Uterus (tissue), 4 donors: ENCODE data around the gene RAP1A. TPM values are rescaled to one million over a fixed set of nuclear protein-coding genes. Genes with fewer than 3 reads are reported as not detected.

Experiments
- DNase-seq, 2 donors: peaks; one replicate each; pipeline ENCODE4 v3.0.0-alpha.2; 2019 to 2020
- H3K27ac ChIP-seq, 2 donors: fragments of 200-600 bp; sonication (generic); 1 replicate in 1 of 2; 2 replicates in 1 of 2; pipeline ENCODE4 v1.5.1; 2016 to 2018
- H3K27me3 ChIP-seq, 2 donors: fragments of 200-600 bp; sonication (generic); one replicate each; pipeline ENCODE4 v1.5.1; 2018 to 2019; ENCODE audit warnings: control low read depth in 1 of 2
- H3K36me3 ChIP-seq, 2 donors: fragments of 200-600 bp; sonication (generic); one replicate each; pipeline ENCODE4 v1.5.1; 2019; ENCODE audit warnings: control low read depth in 1 of 2
- H3K4me1 ChIP-seq, 2 donors: fragments of 200-600 bp; sonication (generic); one replicate each; pipeline ENCODE4 v1.5.1; 2018 to 2019; ENCODE audit warnings: control low read depth in 1 of 2
- H3K4me3 ChIP-seq, 2 donors: fragments of 200-600 bp; sonication (generic); 1 replicate in 1 of 2; 2 replicates in 1 of 2; pipeline ENCODE4 v1.5.1; 2018 to 2019; ENCODE audit warnings: mild to moderate bottlenecking in 1 of 2
- H3K9me3 ChIP-seq, 2 donors: fragments of 200-600 bp; sonication (generic); one replicate each; pipeline ENCODE4 v1.5.1; 2019; ENCODE audit warnings: control low read depth in 1 of 2
- POLR2A ChIP-seq, 2 donors: fragments of 450-650 bp; IDR thresholded peaks; one replicate each; pipeline ENCODE4 v1.6.1; 2016; ENCODE audit warnings: antibody characterized with exemption in 2 of 2, mild to moderate bottlenecking in 1 of 2, moderate library complexity in 1 of 2
- intact Hi-C: fragments of 100-400 bp; cut with DNase I; formaldehyde crosslinking; loops from one replicate; pipeline ENCODE4 v1.15.1; 2023; ENCODE audit warnings: low total_unique reads
- total RNA-seq, 4 donors: library from RNA; depleted of rRNA in 3 of 4; stranded (reverse); fragments of >200 nt in 3 of 4; gene quantifications; one replicate each; pipeline versions ENCODE4 v1.1.0 to v1.2.4, GENCODE V29; 2014 to 2023
- TF ChIP-seq, protein P1 (sequence below), 4 experiments: fragments of 200-600 bp in 2 of 4; fragments of 450-650 bp in 2 of 4; sonication (generic) in 2 of 4; IDR thresholded peaks; one replicate each; pipeline ENCODE4 v1.5.1; 2016 to 2019; ENCODE audit warnings: antibody characterized with exemption in 4 of 4, mild to moderate bottlenecking in 2 of 4, moderate library complexity in 1 of 4
- donor health status: DM: yes; HTN: yes; CAD: no.

Gene RAP1A
- total RNA-seq, 4 donors from 2014 or later: 47.6 to 94.8 (median 60.2) TPM

DNA sequence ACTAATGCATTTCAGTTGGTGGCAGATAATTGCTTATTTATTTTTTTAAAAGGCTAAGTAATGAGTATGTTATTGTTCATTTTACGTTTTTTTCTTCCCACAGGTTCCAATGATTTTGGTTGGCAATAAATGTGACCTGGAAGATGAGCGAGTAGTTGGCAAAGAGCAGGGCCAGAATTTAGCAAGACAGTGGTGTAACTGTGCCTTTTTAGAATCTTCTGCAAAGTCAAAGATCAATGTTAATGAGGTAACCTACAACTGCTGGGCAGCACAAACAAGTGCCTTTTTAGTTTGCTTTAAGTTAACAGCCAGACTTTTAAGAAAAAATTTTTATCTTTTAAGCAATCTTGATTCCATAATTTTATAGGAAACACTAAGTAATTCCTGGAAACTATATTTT lies 84.7 kb downstream of the RAP1A start:
- no peak overlapping the region for H3K4me3 ChIP-seq
- intact Hi-C loops: no loop called here

DNA sequence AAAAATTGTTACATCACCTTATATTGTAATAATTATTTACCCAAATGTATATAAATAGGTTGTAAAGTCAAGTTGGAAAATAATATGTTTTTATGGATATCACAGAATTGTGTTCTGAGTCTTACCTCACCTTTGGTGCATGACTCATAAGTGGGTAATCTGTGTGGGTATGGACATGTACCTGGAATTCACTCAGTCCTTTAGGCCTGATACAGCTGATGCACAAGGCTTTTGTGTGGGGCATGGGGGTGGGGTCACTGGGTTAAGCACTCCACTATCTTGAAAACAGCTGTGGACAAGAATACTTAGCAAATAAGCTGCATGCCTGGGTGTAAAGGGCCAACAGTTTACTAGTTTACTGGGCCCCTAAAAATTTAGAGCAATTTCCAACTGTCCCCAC lies 85.2 kb downstream of the RAP1A start:
- no peaks in the 10 kb centered on the region for H3K36me3 ChIP-seq

More for the DNA sequence above, 84.7 kb downstream of the RAP1A start:
- TF ChIP-seq, protein P1, sequence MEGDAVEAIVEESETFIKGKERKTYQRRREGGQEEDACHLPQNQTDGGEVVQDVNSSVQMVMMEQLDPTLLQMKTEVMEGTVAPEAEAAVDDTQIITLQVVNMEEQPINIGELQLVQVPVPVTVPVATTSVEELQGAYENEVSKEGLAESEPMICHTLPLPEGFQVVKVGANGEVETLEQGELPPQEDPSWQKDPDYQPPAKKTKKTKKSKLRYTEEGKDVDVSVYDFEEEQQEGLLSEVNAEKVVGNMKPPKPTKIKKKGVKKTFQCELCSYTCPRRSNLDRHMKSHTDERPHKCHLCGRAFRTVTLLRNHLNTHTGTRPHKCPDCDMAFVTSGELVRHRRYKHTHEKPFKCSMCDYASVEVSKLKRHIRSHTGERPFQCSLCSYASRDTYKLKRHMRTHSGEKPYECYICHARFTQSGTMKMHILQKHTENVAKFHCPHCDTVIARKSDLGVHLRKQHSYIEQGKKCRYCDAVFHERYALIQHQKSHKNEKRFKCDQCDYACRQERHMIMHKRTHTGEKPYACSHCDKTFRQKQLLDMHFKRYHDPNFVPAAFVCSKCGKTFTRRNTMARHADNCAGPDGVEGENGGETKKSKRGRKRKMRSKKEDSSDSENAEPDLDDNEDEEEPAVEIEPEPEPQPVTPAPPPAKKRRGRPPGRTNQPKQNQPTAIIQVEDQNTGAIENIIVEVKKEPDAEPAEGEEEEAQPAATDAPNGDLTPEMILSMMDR (IDR thresholded peaks at IDR 0.05): no peak
- TF ChIP-seq POLR2A (IDR thresholded peaks at IDR 0.05): no peak
- no peaks in the 10 kb centered on the region for H3K36me3 ChIP-seq
- H3K4me1 ChIP-seq: no peaks in the 10 kb centered on the region
- no peaks in the 10 kb centered on the region for H3K9me3 ChIP-seq
- DNase-seq: no peak
- no peak overlapping the region for H3K27ac ChIP-seq
- H3K27me3 ChIP-seq: no peaks in the 10 kb centered on the region

DNA sequence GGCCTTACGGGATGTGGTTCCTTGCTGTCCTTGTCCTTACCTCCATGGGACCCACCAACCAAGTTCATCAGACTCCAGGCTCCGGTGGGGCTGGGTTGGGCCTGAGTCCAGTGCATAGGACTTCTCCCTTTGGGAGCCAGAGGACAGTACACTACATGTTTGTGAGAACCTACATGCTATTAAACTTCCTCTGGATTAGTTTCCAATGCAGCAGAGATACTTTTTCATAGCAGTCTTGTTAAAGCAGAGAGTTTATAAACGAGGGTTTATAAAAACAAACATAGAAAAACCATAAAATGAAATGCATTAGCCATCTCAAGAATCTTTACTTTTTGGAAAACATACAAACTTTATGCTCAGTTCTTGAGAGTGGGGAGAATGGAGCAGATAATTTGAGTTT lies 86.3 kb downstream of the RAP1A start:
- Histone ChIP-seq H3K4me3 (no peak overlapping the region), H3K27me3 (no peaks in the 10 kb centered on the region), H3K4me1 (no peaks in the 10 kb centered on the region), H3K36me3 (no peaks in the 10 kb centered on the region), H3K9me3 (no peaks in the 10 kb centered on the region), H3K27ac (no peak overlapping the region)
- no peak for DNase-seq
- TF ChIP-seq, protein P1 (IDR thresholded peaks at IDR 0.05): no peak
- TF ChIP-seq POLR2A (IDR thresholded peaks at IDR 0.05): no peak
- intact Hi-C loops: no loop called here

More for the DNA sequence above, 85.2 kb downstream of the RAP1A start:
- no peak for DNase-seq
- intact Hi-C loops: no loop called here
- H3K4me3 ChIP-seq: no peak overlapping the region
- H3K4me1 ChIP-seq: no peaks in the 10 kb centered on the region
- TF ChIP-seq, protein P1 (IDR thresholded peaks at IDR 0.05): no peak
- no peak for TF ChIP-seq POLR2A (IDR thresholded peaks at IDR 0.05)
- no peaks in the 10 kb centered on the region for H3K27me3 ChIP-seq
- no peaks in the 10 kb centered on the region for H3K9me3 ChIP-seq
- H3K27ac ChIP-seq: no peak overlapping the region

DNA sequence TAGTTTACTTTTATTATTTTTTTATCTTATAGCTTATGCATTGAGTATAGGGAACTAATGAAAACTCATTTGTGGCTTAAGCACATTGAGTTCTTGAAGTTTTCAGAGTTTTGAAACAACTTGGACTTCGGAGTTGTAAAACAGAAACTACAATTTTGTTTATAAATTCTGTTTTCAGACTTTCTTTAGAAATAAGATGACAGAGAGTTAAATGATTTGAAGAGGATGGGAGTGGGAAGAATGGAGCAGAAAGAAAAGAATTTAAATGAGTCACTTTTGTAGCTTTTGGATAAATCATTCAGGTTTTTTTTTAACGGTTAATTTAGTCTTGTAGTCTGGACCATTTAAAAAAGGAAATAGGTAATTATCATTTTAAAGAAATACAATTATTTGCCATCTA lies 87.3 kb downstream of the RAP1A start:
- Histone ChIP-seq H3K27ac (no peak overlapping the region), H3K9me3 (no peaks in the 10 kb centered on the region), H3K36me3 (no peaks in the 10 kb centered on the region), H3K4me1 (no peaks in the 10 kb centered on the region), H3K4me3 (no peak overlapping the region), H3K27me3 (no peaks in the 10 kb centered on the region)
- DNase-seq: no peak
- TF ChIP-seq, protein P1 (IDR thresholded peaks at IDR 0.05): no peak
- no peak for TF ChIP-seq POLR2A (IDR thresholded peaks at IDR 0.05)
- intact Hi-C loops: no loop called here

DNA sequence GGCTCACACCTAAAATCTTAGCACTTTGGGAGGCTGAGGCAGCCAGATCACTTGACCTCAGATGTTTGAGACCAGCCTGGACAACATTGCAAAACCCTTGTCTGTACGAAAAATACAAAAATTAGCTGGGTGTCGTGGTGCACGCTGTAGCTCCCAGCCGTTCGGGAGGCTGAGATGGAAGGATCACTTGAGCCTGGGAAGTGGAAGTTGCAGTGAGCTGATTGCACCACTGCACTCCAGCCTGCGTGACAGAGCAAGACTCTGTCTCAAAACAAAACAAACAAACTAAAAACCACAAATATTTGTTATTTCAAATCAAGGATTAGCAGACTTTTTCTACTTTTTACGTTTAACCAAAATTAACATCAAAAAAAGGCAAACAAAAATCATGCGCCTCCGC lies 88.3 kb downstream of the RAP1A start:
- intact Hi-C loops: no loop called here
- Histone ChIP-seq H3K36me3 (no peaks in the 10 kb centered on the region), H3K4me3 (no peak overlapping the region), H3K4me1 (no peaks in the 10 kb centered on the region), H3K9me3 (no peaks in the 10 kb centered on the region), H3K27me3 (no peaks in the 10 kb centered on the region), H3K27ac (no peak overlapping the region)
- TF ChIP-seq, protein P1 (IDR thresholded peaks at IDR 0.05): no peak
- no peak for TF ChIP-seq POLR2A (IDR thresholded peaks at IDR 0.05)
- no peak for DNase-seq
